Stimulated activated CD8-positive, alpha-beta memory T cell treated with anti-CD3 and anti-CD28 coated beads, Interleukin-7, amount 100 ng/mL, for 4 hours (primary cell): ENCODE data around the gene SLC22A15.
"Not testable (repeated sequence)": the region's sequence is repeated elsewhere in the genome, so short reads cannot be mapped to it uniquely, and the experiment has no call there.

ENCODE experiments used
- DNase-seq, 2 donors: peaks; one replicate each; pipeline ENCODE4 v3.0.0-alpha.2; 2020; ENCODE audit warnings: low read depth in 2 of 2

The SLC22A15 gene

DNA sequence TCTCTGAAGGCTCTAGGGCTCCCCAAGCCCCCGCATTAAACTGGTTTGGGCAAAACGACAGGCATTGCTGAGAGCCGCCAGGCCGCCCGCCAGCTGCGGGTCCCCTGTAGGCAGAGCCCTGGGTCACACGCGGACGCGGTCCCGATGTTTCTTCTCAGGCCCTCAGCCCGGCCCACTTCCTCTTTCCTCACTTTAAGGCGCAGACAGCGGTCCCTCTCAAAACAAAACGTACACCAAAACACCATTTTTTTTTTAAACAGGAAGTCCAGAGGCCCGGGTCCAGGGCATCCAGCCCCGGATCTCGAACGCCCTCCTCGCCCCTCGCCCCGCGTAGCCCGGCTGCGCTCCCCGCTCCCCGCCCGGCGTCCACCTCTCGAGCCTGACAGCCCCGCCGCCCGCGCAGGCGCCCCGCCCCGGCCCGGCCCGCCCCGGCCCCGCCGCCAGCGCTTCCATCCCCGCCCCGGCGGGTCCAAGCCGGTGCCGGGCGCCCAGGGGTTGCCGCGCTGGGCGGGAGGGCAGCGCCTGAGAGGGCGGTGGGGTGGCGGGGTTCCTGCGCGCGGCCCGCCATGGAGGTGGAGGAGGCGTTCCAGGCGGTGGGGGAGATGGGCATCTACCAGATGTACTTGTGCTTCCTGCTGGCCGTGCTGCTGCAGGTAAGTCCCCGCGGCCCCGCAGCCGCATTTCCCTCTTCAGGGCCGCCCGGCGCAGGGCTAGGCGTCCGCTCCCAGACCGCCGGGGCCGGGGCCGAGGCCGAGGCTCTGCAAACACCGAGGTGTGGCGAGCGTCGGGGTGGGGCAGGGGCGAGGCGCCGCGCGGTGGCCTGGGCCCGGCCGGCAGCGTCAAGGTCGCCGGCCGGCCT is at the start of gene SLC22A15:
Gene SLC22A15 (plus strand): TSS at position 452 of the 859 bp plus-strand sequence. CDS start 115 bp downstream, at position 567.
- peak in 1 of 2 donors; percentile 28 for DNase-seq

DNA sequence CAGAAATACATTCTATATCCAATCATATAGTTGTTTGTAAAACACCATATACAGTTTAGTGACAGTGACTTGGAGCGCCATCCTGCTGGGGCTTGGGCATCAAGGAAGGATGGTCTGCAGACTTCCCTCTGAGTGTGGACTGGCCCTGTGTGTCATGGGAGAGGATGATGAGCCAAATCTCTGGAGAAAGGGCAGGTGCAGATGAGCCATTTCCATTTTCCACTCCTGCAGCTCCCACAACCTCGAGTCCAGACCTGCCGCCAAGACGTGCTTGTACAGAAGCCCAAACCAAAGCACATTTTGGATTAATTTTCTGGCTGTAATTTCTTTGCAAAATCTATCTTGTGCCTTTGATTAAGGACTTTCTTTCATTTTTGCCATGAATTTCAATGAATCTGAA is 48.3 kb upstream of the SLC22A15 start:
- DNase-seq = no peak

DNA sequence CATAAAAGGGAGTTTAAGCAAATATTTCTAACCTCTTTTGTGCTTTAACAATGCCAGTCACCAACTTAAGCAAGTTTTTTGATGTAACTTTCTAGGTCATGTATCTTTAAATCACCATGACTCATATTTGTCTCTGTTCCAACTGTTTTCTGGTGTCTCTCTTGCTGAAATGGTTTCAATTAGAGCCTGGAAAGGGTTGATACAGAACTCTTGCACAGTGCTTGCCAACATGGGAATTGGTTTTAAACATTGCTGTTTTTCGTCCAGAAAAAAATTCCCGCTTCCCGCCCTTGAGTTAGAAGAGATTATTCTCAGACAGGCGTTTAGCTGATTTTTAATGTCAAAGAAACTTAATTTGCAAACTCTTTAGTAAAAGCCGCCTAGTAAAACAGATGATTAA is 46.4 kb upstream of the SLC22A15 start:
- no peak for DNase-seq

DNA sequence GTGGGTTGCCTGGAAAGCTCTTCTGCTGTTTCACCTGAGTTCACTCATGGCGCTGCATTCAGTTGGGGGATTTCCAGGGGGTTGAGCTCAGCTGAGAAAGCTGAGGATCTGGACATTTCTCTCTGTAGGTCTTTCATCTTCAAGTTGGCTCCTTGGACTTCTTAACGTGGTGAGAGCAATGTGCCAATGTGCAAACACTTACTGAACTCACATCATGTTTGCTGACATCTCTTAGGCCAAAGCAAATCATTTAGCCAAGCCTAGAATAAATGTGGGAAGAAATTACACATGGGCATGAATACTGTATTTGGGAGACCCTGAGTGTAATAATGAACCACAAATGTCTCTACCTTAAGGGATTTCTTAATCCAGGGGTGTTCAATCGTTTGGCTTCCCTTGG is 42.7 kb upstream of the SLC22A15 start:
- no peak for DNase-seq

DNA sequence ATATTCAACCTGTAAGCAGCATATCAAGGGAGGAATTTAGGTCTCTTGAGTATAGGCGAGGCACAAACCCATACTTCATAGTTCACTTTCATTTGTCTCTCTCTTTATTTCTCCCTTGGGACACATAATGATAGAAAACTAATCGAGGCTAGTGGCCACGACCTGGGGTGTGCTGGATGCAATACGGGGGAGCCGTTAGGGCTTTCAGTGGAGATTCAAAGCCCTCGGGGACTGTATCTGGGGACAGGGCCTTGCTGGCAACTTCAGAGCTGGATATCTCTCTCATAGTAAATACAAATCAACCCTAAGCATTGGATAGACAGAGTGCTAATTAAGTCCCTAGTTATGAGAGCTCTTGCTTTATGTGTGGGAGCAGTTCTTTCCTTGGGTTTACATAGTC is 36.9 kb upstream of the SLC22A15 start:
- no peak for DNase-seq

- DNase-seq = no peak
Measured at GRCh38 chr1:115946116-115946515, 30.2 kb upstream of the SLC22A15 start.

DNA sequence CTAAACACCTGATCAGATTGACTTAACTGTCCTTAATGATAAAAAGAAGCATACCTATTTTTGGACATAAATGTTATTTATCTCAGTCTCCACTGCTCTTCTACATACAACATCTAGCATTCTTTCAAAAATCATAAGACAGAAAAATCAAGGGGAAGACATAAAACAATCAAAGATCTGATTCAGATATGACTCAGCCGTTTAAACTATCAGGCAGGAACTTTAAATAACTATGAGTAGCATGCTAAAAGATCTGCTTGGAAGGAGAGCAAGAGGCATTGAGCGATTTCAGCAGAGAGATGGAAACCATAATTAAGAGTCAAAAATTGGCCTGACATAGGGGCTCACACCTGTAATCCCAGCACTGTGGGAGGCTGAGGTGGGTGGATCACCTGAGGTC is 27.2 kb upstream of the SLC22A15 start:
- no peak for DNase-seq

- DNase-seq = no peak
Measured at GRCh38 chr1:115951560-115951959, 24.8 kb upstream of the SLC22A15 start.

DNA sequence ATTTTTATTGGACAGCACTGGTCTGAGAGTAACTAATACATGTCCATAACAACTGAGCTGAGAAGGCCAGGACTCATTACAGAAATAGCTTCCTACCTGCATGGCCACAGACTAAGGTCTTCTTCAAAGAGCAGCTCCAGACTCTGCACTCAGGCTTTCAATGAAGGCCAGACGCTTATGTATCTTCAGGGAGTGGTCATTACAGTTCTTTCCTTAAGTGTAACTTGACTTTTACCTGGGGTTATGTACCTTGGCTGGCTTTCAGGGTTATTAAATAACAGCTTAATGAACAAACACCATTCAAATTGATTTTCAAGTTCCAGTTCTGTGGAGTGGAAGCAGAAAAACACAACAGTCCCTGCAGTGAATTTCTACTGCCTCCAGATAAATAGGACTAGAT is 23.8 kb upstream of the SLC22A15 start:
- no peak for DNase-seq

DNA sequence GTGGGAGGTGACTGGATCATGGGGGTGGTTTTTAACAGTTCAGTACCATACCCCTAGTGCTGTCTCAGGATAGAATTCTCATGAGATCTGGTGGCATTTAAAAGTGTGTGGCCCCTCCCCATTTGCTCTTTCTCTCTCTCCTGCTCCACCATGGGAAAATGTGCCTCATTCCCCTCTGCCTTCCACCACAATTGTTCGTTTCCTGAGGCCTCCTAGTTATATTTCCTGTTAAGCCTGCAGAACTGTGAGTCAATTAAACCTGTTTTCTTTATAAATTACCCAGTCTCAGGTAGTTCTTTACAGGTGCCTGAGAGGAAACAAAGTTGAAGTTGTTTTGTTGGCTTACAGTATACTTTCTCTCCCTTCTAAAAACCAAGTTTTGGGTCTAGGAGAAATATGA is 23.1 kb upstream of the SLC22A15 start:
- DNase-seq = no peak

DNA sequence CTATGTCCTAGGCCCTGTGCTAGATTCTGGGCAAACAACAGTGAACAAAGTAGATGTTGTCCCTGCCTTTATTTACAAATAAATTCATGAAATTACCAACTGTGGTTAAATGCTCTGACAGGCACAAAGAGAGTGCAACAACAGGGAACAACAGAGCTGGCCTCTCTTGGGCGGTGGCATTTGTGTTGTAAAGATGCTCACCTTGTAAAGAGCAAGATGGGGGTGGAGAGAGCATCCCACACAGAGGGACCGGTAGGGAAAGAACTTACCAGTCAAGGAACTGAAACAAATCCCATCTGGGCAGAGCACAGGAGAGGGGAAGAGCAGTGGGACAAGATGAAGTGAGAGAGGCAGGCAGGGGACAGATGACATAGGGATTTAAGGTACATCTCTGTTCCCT is 21.6 kb upstream of the SLC22A15 start:
- no peak for DNase-seq

DNA sequence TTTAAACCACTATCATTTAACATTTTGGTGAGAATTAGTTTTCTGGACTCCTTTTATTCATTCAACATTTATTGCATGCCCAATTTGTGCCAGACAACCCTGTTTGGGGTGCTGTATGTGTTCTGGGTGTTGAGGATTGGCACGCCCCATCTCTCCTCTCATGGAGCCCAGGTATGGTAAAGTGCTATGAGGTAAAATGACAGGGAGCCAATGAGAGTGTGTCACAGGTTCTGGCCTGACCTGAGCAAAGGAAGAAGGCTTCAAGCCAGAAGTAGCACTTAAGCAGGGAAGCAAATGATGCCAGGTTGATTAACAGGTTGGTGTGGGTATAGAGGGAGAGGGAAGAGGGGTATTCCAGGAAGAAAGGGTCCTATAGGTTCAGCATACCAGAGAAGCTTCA is 21.1 kb upstream of the SLC22A15 start:
- no peak for DNase-seq

- no peak for DNase-seq
Measured at GRCh38 chr1:115958866-115959265, 17.4 kb upstream of the SLC22A15 start.

- DNase-seq = no peak
Measured at GRCh38 chr1:115969509-115969908, 6.8 kb upstream of the SLC22A15 start.

GRCh38 chr1:115971778-115972177 is 4.5 kb upstream of the SLC22A15 start:
- DNase-seq = not testable (repeated sequence)

GRCh38 chr1:115973154-115973553 is 3.2 kb upstream of the SLC22A15 start:
- DNase-seq = no peak

DNA sequence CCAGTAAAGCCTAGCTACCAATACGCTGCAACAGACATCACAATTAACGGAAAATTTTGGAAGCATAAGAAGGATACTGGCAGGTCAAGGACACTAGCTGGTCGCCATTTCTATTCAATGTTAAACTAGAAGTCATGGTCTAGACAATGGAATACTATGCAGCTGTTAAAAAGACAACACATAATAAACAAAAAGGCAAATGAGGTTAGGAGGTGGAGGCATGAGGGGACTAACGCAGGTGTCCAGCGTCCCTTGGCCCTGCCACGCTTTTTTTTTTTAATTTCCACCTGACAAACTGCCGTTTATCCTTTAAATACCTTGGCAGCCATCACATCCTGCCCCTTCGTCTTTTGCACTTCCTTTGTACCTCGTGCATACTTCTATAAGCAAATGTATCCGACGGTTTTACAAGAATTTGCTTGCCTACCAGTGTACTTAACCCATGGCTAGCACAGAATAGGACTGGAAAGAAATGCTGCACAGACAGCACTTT is 698 bp upstream of the SLC22A15 start:
- DNase-seq = no peak

- DNase-seq = no peak
Measured at GRCh38 chr1:115976921-115977498, 697 bp downstream of the SLC22A15 start.

GRCh38 chr1:115977499-115978258 is 1.4 kb downstream of the SLC22A15 start:
- no peak for DNase-seq

GRCh38 chr1:115978292-115978941 is 2.1 kb downstream of the SLC22A15 start:
- DNase-seq = no peak

- no peak for DNase-seq
Measured at GRCh38 chr1:115980156-115980555, 3.8 kb downstream of the SLC22A15 start.
